ENCODE results near the gene SLC4A5.

The SLC4A5 gene

DNA sequence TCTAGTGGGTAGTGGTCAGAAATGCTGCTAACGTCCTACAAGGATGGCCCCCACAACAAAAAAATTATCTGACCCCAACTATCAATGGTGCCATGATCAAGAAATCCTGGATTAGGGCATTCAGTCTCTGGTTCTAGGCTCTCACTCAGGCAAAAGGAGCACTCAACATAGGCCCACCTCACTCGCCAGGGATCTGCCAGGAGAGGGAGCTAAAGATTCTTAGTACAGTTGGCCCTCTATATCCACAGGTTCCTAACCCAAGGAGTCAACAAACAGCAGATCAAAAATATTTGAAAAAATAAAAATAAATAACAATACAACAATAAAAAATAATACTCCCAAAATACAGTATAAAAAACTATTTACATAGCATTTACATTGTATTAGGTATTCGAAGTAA is 10.0 kb downstream of the SLC4A5 start:
- TF ChIP-seq, protein P1, sequence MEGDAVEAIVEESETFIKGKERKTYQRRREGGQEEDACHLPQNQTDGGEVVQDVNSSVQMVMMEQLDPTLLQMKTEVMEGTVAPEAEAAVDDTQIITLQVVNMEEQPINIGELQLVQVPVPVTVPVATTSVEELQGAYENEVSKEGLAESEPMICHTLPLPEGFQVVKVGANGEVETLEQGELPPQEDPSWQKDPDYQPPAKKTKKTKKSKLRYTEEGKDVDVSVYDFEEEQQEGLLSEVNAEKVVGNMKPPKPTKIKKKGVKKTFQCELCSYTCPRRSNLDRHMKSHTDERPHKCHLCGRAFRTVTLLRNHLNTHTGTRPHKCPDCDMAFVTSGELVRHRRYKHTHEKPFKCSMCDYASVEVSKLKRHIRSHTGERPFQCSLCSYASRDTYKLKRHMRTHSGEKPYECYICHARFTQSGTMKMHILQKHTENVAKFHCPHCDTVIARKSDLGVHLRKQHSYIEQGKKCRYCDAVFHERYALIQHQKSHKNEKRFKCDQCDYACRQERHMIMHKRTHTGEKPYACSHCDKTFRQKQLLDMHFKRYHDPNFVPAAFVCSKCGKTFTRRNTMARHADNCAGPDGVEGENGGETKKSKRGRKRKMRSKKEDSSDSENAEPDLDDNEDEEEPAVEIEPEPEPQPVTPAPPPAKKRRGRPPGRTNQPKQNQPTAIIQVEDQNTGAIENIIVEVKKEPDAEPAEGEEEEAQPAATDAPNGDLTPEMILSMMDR (IDR thresholded peaks at IDR 0.05; ENCODE audit: low read depth, low read length, missing control alignments) = peak; percentile 44
- peak; percentile 5 for DNase-seq (ENCODE audit: extremely low read depth, low read depth)

DNA sequence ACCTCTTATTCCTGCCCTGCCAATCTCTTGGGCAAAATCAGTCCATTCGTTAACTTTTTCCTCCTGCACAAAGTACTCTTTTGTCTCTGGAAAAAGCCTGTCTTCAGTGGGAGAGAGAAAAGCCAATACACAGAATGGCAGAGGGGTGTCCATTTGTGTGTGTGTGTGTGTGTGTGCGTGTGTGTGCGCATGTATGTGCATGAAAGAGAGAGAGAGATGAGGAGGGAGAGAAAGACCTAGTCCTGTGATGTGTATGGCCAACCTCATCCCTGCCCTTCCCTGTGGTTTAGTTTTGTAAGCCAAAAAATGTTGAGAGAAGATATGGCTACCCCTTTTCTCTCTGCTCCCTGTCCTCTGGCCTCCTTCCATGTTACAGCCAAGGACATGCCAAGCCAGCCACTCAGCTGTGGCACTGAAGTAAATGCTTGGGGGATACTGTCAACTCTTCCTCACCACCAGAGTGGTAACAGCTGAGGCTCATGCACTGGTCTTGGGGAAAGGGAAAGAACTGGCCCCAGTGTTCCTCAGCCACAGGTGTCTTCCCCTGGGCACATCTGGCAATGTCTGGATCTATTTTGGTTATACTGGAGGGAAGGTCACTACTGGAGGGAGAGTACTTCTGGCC is 10.6 kb downstream of the SLC4A5 start:
- H3K4me3 ChIP-seq (replicated peaks; ENCODE audit: low read depth, low read length) = no peak overlapping the region
- no peak for DNase-seq (ENCODE audit: extremely low read depth, low read depth)
- TF ChIP-seq, protein P1 (IDR thresholded peaks at IDR 0.05; ENCODE audit: low read depth, low read length, missing control alignments) = no peak

More for the DNA sequence above, 10.0 kb downstream of the SLC4A5 start:
- no peak overlapping the region for H3K4me3 ChIP-seq (replicated peaks; ENCODE audit: low read depth, low read length)

DNA sequence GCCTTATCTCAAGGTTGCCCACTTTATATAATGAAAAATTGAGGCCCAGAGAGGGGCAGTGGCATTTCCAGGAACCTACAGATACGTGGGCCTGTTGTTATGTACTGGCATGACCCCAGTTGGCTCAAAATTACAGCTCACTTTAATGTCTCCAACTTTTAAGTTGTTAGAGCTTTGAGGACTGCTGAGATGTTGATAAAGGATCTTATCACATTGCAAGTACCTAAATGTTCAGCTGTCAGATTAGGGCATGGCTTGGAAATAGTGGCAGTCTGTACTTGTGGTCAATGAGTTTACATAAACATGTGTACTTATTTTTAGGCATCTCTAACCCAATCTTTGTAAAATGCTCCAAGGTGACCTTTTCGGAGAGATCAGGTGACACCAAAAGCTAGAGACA is 14.6 kb downstream of the SLC4A5 start:
- TF ChIP-seq, protein P1 (IDR thresholded peaks at IDR 0.05; ENCODE audit: low read depth, low read length, missing control alignments) = no peak
- H3K4me3 ChIP-seq (replicated peaks; ENCODE audit: low read depth, low read length) = no peak overlapping the region
- no peak for DNase-seq (ENCODE audit: extremely low read depth, low read depth)

DNA sequence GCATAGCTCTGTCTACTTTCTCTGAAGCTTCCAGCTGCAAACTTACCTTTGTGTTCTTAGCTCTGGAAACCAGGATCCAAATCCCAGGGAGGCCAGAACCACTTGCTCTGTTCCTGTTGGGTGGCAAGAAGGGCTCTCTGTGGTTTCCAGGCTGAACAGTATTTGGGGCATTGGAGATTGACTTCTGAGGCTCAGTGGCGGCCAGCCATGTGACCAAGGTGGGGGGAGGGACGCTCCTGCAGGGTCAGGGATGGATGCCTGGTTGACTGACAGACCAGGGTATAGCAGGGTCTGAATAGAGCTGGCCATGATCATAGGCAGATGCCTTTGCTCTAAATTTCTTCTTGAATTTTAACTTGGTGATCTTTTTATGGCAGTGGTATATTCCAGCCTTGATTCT is 15.1 kb downstream of the SLC4A5 start:
- TF ChIP-seq, protein P1 (IDR thresholded peaks at IDR 0.05; ENCODE audit: low read depth, low read length, missing control alignments) = no peak
- DNase-seq (ENCODE audit: extremely low read depth, low read depth) = no peak
- H3K4me3 ChIP-seq (replicated peaks; ENCODE audit: low read depth, low read length) = no peak overlapping the region

DNA sequence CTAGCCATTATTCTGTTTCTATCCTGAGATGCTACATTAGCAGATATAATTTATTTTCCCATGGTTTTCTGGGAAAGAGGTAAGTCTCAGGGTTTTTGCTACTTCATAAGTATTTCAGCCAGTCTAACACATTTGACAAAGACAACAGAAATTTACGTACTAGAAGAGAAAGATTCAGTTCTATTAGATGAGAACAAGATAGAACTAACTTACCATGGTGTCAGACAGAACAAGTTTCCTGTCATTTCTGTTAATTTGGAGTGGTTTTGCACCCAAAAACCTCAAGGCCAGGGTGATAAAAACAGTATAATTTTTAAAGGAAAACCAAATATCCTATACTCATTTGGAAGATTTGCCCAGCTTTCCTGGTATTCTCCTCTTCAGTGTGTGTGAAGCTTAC is 15.6 kb downstream of the SLC4A5 start:
- no peak overlapping the region for H3K4me3 ChIP-seq (replicated peaks; ENCODE audit: low read depth, low read length)
- no peak for DNase-seq (ENCODE audit: extremely low read depth, low read depth)
- TF ChIP-seq, protein P1 (IDR thresholded peaks at IDR 0.05; ENCODE audit: low read depth, low read length, missing control alignments) = no peak

DNA sequence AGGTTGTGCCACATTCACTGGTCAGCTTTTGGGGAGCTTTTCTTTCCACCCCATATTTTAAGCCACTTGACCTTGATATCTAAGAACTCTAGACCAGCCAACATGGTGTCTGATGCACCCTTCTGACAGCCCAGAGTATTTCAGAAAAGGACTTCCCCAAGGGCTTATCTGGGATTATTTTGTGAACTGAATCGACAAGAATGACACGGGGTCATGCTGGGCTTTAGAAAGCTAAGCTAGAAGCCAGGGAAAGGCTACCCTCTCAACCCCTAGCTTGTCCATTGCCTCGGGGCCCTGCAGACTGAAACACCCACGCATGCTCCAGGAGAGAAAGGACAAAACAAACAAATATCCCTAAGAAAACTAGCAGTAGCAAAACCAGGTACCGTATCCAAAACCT is 16.0 kb downstream of the SLC4A5 start:
- TF ChIP-seq, protein P1 (IDR thresholded peaks at IDR 0.05; ENCODE audit: low read depth, low read length, missing control alignments) = no peak
- no peak overlapping the region for H3K4me3 ChIP-seq (replicated peaks; ENCODE audit: low read depth, low read length)
- no peak for DNase-seq (ENCODE audit: extremely low read depth, low read depth)

DNA sequence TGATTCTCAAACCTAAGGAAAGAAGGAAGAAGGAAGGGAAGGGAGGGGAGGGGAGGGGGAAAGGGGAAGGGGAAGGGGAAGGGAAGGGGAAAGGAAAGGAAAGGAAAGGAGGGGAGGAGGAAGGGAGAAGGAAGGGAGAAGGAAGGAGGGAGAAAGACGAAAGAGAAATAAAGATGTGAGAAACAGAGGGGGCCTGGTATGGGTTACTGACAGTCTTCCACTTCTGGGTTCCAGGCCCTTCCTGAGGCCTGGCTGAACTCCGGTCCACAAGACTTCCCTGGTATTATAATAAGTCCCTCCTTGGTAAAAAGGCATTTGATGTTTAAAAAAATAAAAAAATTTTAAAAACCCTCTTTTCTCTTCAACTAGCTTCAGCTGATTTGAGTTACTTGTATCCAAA is 17.4 kb downstream of the SLC4A5 start:
- no peak overlapping the region for H3K4me3 ChIP-seq (replicated peaks; ENCODE audit: low read depth, low read length)
- TF ChIP-seq, protein P1 (IDR thresholded peaks at IDR 0.05; ENCODE audit: low read depth, low read length, missing control alignments) = no peak
- no peak for DNase-seq (ENCODE audit: extremely low read depth, low read depth)
